ENCODE measurements around the gene C1QTNF12.

DNA sequence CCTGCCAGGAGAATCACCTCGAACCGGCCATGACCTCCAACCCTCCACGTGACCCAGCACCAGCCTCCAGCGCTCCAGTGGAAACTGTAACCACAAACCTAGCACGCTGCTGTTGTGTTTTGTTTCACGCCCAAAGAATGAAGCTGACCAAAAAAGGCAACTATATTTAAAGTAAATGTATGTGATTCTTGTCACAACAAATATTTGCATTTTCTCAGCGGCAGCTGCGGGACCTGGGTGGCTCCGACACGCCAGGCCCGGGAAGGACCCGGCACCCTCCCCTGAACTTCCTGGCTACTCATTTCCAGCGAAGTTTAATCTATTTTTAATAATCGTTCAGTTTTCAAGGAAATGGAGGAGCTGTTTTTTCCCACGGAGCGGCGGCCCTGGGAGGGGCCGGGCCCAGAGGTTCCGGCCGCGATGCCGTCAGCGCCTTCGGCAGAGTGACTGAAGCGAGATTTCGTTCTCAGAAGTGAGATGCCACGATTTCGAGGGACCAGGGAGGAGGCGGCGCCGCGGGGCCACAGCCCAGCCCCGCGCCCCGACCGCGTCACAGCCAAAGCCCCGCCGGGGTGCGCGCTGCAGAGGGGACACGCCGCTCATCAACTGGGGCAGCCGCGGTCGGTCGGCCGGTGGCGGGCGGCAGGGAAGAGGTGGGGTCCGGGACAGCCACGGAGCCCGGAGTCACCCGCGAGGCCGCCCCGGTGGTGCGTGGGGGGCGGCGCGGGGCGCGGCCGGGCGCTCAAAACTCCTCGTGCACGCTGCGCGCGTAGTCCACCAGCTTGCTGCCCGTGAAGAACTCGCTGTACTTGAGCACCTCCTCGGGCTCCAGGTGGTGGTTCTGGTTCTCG is 29.5 kb downstream of the C1QTNF12 start:
- TF ChIP-seq POLR2A (IDR thresholded peaks at IDR 0.05; ENCODE audit: low read depth) (no peak), EP300 (IDR thresholded peaks at IDR 0.05) (no peak), POLR2AphosphoS5 (IDR thresholded peaks at IDR 0.05) (no peak)
- TF ChIP-seq, protein P1, sequence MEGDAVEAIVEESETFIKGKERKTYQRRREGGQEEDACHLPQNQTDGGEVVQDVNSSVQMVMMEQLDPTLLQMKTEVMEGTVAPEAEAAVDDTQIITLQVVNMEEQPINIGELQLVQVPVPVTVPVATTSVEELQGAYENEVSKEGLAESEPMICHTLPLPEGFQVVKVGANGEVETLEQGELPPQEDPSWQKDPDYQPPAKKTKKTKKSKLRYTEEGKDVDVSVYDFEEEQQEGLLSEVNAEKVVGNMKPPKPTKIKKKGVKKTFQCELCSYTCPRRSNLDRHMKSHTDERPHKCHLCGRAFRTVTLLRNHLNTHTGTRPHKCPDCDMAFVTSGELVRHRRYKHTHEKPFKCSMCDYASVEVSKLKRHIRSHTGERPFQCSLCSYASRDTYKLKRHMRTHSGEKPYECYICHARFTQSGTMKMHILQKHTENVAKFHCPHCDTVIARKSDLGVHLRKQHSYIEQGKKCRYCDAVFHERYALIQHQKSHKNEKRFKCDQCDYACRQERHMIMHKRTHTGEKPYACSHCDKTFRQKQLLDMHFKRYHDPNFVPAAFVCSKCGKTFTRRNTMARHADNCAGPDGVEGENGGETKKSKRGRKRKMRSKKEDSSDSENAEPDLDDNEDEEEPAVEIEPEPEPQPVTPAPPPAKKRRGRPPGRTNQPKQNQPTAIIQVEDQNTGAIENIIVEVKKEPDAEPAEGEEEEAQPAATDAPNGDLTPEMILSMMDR (IDR thresholded peaks at IDR 0.05): no peak
